ENCODE measurements around the gene E4F1.

DNA sequence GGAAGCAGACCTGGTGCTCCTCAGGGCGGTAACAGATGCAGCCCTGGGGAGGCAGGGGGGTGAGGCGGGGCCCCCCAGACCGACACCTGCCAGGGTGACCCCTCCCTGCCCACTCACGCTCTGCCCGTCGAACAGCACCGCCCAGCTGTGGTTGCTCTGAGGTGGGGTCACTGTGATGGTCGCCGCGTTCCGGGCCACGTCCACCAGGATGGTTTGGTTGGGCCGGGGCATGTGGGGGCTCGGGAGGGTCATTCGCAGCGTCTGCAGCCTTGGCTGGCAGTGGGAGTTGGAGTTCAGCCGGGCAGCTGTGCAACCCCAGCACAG, 13.4 kb upstream of the E4F1 start:
- TF ChIP-seq, protein P1, sequence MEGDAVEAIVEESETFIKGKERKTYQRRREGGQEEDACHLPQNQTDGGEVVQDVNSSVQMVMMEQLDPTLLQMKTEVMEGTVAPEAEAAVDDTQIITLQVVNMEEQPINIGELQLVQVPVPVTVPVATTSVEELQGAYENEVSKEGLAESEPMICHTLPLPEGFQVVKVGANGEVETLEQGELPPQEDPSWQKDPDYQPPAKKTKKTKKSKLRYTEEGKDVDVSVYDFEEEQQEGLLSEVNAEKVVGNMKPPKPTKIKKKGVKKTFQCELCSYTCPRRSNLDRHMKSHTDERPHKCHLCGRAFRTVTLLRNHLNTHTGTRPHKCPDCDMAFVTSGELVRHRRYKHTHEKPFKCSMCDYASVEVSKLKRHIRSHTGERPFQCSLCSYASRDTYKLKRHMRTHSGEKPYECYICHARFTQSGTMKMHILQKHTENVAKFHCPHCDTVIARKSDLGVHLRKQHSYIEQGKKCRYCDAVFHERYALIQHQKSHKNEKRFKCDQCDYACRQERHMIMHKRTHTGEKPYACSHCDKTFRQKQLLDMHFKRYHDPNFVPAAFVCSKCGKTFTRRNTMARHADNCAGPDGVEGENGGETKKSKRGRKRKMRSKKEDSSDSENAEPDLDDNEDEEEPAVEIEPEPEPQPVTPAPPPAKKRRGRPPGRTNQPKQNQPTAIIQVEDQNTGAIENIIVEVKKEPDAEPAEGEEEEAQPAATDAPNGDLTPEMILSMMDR (IDR thresholded peaks at IDR 0.05), result no peak
- TF ChIP-seq POLR2A (IDR thresholded peaks at IDR 0.05), result no peak

All from testis (tissue), 2 donors.